GM12872 (cell line): ENCODE results near the gene UHRF1.

ENCODE experiments used
- TF ChIP-seq, protein P1 (sequence below): IDR thresholded peaks from 3 replicates; pipeline ENCODE4 v1.5.1; 2011; ENCODE audit warnings: low read depth, mild to moderate bottlenecking, low read length, moderate library complexity; ENCODE audit not compliant: insufficient read depth

UHRF1 gene

DNA sequence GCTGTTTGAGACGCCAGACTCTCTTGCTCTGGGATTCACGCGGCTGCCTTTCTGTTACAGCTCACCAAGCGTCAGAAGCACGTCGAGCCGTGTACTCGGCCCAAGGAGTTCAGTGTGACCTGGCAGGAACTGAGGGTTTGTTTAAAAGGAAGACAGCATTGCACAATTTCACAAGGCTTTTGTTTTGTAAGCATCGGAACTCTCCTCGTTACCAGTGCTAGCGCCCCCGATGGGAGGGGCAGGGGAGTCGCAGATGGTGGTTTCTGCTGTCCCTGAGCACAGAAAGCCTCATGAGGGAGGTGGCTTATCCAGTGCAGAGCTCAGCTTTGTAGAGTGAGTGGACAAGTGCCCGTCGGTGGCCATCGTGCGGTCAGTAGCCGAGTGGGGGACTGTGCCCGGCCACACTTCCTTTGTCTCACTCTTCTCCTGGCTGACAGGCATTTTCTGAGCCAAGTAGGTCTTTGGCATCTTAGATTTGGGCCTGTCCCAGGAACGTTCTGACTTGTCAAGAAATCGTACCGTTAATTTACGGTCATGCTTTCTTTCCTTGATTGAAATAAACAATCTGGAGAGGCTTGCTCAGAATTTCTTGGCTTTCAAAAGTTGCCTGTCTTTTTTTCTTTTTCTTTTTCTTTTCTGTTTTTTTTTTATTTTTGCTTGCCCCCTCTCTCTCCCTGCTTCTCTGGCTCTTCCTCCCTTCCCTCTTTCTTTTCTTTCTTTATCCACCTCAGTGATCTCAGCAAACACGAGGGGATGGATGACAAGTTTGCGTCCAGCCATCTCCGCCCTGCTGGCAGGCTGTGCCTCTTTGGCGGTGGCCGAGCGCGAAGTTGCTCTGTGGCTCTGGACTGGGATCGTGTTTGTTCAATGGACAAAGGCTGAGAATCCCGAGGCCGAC lies 67.3 kb downstream of the UHRF1 start:
- TF ChIP-seq, protein P1, sequence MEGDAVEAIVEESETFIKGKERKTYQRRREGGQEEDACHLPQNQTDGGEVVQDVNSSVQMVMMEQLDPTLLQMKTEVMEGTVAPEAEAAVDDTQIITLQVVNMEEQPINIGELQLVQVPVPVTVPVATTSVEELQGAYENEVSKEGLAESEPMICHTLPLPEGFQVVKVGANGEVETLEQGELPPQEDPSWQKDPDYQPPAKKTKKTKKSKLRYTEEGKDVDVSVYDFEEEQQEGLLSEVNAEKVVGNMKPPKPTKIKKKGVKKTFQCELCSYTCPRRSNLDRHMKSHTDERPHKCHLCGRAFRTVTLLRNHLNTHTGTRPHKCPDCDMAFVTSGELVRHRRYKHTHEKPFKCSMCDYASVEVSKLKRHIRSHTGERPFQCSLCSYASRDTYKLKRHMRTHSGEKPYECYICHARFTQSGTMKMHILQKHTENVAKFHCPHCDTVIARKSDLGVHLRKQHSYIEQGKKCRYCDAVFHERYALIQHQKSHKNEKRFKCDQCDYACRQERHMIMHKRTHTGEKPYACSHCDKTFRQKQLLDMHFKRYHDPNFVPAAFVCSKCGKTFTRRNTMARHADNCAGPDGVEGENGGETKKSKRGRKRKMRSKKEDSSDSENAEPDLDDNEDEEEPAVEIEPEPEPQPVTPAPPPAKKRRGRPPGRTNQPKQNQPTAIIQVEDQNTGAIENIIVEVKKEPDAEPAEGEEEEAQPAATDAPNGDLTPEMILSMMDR, result peak; percentile 49; the same call in 2 of the 3 replicates

DNA sequence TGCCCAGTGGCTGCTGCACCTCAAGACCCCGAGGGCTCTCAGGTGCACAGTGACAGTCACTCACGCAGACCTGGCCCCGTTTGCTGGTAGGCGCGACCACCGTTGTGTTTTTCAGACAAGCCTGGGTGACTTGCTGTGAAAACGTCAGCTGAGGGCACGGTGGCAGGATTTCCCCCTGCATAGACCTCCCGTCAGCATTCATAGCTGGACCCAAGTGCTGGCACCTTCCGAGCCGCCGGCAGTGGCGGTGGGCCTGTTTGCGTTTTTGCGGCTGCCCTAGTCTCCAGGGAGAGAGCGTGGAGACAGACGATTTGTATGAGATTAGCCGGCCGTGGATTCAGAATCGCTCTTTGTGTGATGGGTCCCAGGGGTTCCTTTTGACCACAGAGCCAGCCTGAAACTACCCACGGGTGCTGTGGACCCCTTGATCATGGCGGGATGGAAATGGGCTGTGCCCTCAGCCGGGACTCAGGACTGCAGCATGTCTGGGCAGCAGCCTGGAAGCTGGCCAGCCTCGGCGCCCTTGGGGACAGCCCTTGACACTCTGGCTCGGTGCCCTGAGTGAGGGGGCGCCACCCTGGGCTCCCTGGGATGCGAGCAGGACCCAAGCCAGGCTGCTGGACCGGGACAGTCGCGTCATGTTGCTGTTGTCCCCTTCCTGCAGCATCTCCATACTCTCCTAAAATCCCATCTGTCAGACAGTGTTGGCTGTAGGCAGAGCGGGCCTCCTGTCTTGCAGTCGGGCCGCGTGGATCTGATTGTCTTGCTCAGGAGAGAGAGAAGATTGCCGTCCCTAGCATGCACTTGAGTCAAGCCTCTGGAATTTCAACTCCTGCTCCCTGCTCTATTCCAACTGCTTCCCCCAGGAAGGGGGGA lies 68.2 kb downstream of the UHRF1 start:
- TF ChIP-seq, protein P1, result no peak

GRCh38 chr19:4979211-4979807 lies 70.0 kb downstream of the UHRF1 start:
- TF ChIP-seq, protein P1, result no peak

GRCh38 chr19:4980067-4980466 lies 70.8 kb downstream of the UHRF1 start:
- TF ChIP-seq, protein P1, result no peak

DNA sequence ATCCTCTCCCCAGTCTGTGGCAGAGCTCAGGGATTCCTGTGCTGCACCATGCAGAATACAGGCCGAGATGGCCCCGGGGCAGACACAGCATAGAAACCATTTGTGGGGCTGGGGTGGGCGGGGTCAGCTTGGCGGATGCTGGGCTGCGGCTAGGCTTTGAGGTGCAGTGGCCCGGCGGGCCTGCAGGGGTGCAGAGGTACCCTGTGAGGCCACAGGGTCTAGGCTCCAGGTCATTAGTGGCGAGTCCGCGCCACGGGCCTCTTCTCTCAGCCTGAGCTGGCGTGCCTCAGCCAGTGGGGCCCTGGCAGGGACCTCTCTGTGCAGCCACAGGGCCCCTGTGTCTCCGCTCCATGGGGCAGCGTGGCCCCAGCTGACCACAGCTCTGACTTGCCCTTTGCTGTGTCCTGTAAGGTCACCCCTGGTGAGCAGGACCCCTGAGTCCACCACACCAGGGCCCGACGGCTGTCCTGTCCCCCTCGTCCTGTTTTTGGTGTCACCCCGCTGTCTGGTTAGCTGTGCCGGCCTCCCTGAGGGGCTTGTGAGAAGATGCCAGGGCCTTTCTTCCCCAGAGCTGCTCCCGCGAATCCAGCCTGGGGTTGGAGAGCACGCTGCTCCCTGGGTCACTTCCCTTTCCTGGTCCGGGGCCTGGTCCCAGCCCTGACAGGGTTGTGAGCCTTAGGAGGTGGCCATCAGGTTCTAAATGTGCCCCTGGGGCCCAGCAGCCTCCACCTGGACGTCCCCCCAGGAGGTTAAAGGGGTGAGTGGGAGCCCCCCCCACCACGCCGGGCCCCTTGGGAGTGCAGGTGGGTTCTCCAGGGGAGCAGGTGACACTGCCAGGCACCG lies 71.8 kb downstream of the UHRF1 start:
- TF ChIP-seq, protein P1, result peak; percentile 44; the same call in 2 of the 3 replicates

DNA sequence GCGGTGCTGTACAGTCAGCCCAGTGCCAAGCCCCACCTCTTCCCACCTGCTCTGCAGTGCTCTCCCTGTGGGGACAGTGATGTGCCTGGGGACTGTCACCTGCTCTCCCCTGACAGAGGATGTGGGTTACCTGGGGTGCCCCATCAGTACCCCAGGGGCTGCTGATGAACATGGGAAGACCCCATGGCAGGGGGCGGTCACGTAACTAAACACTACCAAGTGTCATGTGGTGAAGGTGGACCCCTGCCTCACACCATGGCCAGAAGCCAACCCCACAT lies 72.3 kb downstream of the UHRF1 start:
- TF ChIP-seq, protein P1, result no peak
